HS-5 (cell line): ENCODE data around the gene STEEP1.

Experiments used
- DNase-seq: peaks from one replicate; pipeline ENCODE4 v3.0.0-alpha.2; 2012; ENCODE audit warnings: low read depth

Gene STEEP1

DNA sequence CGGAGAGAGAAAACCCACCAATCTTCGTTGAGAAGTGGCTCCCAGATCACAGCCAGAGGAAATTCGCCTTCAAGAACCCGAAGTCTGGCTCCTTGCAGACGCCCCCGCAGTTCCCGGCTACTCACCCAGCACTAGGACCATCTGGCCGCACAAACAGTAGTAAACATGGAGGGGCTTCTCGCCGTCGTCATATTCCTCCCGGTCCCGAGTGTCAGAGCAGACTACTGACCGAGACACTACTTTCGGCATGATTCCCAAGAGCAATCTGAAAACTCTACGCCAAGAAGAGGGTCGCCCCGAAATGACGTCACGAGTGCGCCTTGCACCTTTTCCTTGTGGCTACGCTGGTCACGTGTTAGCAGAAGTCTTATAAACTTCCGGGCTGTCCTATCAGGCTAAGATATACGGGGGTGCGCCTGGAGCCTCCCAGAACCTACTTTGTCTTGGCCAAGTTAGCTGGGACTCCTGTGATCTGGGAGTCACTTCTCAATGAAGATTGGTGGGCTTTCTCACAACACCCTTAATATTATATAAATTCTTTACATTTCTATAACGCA is at the start of gene STEEP1:
Gene STEEP1 (minus strand): TSS at position 303 of the 557 bp plus-strand sequence. CDS start 54 bp downstream, at position 249.
- peak; percentile 67 for DNase-seq

DNA sequence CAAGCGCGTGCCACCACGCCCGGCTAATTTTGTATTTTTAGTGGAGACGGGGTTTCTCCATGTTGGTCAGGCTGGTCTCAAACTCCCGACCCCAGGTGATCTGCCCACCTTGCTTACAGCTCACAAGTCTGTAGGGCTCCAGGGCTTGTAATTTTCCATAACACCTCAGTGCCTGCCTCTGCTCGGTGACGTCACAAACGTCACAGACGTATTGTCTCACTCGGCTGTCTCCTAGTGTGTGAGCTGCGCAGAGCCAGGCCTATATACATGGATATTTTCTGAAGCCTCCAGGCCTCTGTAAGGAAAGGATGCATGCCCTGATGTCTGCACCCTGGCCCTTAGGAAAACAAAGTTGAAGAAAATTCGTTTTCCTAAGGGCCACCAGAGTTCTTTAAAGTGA is 49.6 kb upstream of the STEEP1 start:
- DNase-seq = no peak

DNA sequence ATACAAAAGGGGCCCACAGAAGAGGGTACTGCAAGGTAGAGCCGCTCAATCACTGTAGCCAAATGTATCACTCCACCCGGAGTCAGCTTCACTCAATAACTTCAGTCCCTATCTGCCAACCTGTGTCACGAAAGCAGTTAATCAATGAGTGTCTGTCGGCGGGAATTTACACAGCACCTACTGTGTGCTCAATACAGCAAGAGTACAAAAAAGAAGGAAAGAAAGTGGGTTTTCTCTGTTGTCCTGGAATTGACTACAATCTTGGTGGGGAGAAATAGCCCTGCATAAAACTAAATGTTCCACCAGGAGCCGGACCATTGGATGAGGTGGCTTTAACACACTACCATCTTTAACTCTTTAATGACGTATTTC is 41.8 kb upstream of the STEEP1 start:
- no peak for DNase-seq

DNA sequence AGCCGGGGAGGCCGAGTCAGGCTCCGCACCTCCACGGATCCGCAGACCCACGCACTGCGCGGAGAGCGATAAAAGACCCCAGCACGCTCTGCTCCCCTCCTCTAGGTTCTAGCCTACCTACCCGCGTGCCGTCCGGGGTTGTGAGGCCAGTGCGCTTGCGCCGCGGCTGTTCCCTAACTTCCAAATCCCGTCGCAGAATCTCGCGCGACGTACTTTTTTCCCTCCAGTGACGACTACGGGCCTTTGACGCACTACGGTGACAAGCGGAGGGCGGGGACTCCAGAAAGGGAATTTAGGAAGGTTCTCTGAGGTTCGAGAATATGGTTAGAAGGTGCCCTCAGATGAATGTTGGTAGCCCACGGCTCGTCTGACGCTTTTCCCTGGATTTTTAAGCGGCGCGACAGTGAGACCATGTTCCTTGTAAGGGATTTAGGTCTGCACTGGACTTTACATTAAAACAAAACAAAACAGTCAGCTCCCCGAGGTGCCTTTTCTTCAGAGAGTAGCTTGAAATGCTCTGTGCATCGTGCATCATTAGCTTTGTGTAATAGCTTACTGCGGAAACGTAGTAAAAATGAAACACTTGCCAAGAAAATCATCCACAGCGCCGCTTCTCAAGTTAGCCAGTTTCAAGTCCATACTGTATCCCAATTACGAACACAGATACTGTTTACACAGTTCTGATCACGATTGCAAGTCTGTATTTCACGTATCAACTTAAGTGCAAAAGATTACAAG is 41.2 kb upstream of the STEEP1 start, which contains the start of gene NKRF:
Gene NKRF (minus strand): TSS at position 145 of the 738 bp plus-strand sequence.
- DNase-seq = peak; percentile 68

DNA sequence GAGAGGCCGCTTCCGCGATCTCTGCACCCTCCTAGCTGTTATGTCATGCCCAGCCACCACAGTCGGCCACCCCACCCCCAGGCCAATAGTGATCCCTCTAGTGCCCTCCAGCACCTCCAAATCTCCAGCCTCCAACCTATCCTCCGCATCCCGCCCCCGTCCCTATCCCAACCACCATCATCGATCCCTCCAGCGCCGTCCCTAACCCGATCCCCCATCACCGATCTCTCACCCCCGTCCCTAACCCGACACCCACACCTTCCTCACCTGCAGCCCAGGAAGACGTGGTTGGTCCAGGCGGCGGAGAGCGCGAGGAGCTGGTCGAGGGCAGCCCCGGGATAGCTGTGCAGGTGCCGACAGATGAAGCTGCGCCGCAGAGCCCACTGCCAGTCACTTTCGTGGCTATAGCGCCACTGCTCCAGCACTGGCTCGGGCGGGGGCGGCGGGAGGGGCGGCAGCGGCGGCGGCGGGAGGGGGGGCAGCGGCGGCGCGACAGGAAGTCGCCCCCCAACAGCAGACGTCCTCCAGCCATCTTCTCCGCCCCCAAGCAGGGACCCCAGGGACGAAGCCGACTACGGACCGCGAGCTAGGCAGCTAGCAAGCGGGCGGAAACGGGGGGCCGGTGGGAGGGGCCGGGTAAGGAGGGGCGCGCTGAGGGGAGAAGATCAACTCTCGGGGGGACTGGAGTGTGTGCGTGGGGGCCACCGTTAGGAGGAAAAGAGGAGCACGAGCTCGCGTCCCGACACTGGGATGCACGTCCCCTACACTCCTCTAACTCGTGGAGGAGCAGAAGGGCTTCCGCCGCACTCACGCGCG is 40.5 kb upstream of the STEEP1 start:
- no peak for DNase-seq

DNA sequence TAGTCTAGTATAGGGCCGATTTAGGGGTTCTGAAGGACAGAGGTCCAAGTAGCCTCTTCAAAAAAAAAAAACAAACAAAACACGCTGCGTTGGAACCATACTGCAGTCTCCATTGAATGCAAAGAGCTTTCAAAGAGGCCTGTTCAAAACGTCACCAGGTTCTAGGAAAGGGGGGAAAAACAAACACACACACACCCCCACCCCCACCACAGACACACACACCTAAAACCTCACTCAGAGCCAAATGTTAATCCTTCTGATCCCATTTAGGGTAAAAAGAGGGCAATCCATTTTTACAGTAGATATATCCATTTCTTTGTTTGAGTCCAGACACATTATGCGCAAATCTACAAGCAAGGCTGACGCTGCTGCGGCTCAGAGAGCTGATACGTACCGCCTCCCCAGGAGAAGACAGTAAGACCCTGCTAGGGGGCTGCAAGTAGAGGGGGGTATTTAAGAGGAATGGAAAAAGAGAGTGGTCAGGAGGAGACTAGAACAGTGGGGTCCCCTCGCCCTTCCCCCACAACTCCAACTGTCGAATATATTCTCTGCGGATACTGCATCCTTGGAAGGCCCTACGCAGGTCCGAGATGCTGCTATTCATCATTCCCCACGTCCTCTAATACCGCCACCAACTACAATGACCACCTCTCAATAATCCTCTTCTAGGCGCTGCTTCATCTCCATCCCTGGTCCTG is 39.7 kb upstream of the STEEP1 start:
- DNase-seq = no peak

DNA sequence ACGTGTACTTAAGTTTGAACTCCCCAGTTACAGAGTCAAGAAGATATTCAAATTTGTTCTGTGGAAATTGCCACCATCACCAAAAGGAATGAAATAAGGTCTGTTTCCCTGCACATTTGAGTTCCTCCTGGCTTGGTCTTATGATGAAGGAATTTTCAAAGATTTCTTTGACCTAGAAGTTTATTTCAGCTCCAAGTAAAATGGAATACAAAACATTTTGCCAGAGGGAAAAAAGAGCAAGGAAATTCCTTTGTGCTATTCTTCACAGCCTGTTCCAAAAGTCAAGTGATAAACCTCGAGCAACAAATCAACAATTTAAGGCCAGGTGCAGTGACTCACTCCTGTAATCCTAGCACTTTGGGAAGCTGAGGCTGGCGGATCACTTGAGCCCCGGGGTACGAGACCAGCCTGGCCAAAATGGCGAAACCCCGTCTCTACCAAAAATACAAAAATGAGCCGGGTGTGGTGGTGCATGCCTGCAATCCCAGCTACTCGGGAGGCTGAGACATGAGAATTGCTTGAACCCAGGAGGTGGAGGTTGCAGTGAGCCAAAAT is 37.6 kb upstream of the STEEP1 start:
- no peak for DNase-seq

DNA sequence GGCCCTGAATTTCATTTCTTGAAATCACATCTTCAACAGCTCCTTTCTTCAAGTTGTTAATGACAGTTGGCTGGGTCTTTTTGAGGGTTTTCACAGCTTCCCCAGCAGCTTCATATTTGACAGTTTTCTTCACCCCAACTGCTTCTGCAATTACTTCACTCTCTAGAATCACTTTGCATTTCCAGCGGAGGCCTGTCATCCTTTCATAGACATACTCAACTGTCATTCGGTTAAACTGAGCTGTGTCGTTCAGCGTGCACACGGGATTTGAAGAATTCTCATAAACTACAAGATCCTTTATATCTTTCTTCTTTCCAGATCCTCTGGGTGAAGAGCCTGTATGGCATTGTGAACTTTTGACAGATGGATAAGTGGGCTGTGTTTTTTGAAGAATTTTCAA is 24.6 kb upstream of the STEEP1 start:
- no peak for DNase-seq

DNA sequence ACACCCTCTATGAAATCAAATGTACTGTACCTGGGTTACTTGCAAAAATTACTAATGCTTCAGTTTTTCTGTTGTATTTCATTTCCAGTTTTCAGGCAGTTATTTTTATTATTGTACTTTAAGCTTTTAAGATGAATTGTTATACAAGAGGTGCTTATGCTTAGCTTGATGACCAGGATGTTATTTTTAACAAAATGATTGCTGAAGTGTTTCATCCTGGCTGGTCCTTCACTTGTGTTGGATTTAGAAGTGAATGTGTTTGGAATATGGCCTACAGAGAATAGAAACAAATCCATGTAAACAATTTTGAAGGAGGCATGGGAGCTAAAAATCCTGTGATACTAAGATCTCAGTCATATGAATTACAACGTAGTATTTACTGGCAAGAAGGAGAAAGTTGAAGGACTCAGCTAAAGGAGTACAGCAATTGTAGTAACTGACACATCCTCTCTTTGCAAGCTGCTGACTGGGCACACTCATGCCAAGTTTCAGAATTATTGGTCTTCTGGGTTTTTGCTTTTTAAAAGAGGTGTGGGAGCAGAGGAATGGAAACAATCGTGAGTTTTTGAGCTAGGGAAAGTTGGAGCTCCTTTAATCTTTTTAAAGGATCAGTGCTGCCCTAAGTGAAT is 18.3 kb upstream of the STEEP1 start:
- no peak for DNase-seq

DNA sequence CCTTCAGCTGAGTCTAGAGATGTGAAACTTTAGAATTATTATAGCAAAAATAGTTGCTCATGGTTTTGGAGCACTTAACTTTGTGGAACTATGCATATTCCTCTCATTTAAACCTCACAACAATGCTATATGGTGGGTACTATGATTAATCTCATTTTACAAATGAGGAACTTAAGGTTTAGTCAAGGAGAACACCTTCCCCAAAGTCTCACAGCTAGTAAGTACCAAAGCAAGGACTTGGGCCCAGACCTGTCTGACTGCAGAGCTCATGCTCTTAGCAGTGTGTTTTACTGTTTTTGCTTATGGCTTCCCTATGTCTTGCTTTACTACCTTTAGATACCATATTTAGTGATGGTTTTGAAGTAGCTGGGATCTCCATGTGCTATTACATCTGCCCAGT is 14.2 kb upstream of the STEEP1 start:
- DNase-seq = no peak

DNA sequence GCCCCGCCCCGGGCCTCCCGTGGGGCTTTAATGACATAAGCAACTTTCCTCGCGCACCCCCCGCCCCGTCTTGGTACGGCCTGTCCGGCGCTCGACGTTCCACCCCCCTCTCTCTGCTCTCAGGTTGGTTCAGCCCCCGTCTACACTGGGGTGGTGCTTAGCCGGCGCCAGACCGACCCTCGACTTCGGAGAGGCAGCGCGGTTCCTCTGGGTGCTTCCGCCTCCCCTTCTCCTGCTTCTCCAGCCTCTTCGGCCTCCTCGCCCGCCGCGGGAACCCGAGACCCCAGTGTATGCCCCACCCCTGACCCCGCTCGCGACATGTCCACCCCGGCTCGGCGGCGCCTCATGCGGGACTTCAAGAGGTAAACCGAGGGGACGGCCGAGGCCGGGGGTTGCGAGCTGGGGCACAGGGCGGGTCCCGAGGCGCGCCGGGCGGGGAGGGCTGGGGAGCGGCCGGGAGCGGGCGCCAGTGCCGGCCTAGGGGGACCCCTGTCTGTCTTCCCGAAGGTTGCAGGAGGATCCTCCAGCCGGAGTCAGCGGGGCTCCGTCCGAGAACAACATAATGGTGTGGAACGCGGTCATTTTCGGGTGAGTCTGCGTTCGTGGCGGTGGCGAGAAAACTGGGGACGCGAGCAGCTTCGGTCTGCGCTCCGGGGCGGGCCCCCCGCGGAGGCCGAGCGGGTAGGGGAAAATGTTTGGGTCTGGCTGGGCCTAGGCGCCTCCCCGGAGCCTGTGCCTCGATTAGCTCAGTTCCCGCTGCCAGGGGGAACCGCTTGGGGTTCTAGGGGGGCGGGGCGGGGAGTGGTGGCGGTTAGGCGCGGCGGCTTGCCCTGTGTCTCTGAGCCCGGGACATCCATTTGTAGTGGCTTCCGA is 9.4 kb upstream of the STEEP1 start, which contains the start of gene UBE2A:
Gene UBE2A (plus strand): TSS at position 170 of the 873 bp plus-strand sequence. CDS start 149 bp downstream, at position 319.
- peak; percentile 32 for DNase-seq

DNA sequence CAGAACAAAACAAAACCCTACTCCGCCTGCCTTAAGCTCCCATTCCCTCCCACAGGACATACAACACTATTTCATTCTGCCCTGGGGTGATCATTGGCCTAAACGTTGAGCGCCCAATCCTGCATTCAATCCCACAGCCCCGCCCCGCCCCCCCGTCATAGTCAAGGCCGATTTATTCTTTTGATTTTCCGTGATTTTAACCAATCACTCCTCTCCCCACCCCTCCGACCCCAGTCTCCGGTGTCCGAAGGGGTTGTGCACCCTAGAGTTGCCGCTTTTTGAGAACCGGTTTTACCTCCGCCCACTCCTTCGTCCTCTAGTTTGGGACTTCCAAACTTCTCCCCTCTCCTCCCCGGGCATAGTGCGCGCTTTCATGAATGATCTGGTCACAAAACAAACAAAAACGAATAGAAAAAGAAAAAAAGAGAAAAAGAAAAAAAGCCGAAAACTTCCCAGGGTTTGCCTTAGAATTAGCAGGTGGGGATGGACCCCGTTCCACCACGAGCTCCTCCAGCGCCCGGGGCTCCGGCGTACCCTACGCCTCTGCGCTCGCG is 8.7 kb upstream of the STEEP1 start:
- DNase-seq = peak; percentile 4

DNA sequence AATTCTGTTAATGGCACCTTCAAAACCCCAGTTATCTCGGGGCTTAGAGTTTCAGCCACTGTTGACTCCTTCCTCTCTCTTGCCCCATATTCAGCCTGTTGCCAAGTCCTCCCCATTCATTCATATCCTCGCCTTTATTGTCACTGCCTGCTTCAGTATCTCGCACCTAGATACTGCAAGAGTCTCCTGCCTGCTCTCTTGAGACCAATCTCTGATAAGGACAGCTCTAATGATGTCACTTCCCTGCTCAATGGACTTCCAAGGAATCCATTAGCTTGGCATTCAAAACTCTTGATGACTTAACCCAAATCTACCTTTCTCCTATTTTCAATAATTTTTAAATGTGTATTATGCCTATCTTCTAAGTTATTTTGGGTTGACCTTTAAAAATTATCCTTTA is 8.0 kb upstream of the STEEP1 start:
- DNase-seq = no peak

DNA sequence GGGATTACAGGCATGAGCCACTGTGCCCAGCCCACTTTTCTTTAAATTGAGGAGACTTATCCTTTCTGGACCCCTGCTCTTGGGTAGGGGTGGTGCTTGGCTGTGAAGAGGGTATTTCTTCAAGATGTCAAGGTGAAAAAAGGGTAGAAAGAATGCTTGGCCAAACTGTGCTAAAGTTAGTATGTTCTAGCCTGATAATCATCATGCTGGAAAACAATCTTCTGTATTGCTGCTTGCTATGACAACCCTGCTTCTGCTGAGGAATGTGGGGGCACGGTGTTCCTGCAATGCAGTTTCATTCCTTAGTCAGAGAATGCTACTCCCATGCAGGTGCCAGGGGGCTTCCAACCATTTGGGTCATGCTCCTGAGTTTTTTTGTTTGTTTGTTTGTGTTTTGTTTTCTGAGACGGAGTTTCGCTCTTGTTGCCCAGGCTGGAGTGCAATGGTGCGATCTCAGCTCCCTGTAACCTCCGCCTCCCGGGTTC is 5.2 kb upstream of the STEEP1 start:
- DNase-seq = no peak

DNA sequence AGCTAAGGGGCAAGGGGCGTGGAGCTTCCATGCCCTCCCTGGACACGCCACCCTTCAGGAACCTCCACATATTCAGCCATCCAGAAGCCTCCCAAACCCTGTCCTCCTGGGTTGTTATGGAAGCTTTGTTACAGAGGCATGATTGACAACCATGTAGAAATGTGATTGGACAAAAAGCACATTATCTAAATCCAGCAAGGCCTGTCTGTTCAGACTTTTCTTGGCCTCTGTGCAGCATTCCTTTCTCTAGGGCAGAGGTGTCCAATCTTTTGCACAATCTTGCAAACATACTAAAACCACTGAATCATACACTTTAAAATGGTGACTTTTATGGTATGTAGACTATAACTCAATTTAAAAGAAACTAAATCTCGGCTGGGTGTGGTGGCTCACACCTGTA is 12.7 kb downstream of the STEEP1 start:
- no peak for DNase-seq

DNA sequence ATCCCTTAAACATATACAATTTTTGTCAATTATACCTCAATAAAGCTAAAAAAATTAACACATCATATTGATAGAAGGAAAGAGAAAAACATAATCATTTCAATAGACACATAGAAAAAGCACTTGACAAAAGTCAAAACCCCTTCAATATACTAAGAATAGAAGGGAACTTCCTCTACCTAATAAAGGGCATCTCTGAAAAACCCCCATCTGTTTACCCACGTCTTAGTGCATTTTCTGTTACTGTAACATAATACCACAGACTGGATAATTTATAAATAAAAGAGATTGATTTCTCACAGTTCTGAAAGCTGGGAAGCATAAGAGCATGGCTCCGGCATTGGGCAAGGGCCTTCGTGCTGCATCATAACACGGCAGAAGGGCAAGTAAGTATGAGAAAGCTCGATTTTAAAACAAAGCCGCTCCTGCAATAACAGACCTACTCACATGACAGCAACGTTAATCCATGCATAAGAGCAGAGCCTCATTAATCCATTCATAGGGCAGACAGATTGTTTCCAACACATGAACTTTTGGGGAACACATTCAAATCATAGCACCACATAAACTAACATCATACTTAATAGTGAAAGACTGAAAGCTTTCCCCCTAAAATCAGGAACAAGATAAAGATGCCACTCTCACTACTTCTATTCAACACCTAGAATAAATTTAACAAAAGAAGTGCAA is 15.7 kb downstream of the STEEP1 start:
- no peak for DNase-seq

DNA sequence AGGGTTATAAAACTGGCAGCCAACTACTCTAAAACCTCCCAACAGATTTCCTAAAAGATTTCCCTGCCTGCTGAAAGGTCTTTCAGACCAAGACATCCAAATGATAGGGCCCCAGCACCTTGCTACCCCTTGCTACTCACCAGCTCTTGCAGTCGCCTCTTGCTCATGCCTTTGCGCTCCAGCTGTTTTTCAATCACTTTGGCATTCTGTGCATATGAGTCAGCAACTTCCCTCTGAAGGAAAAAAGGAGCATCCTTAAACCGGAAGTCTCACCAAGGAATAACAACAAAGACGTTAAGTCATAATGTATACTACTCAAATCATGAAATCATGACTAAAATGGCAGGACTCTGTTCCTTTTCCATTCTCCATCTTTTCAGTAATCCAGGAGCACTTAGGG is 24.0 kb downstream of the STEEP1 start:
- DNase-seq = peak; percentile 67

DNA sequence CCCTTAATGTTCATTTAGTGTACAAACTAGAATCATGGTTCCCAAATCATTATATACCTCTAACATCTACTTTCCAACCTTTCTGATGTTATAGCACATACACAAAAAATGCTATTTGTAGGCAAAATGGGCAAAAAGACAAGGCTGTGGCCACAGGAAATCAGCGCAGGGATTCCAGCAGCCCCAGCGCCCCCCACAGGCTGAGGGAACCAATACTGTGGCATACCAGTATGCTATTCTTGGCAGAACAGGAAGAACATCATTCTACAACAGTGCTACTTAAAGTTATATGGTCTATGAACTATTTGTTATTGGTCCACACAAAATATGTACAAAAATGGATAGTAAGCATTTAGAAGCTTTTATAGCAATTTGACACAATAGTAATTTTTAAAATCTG is 25.3 kb downstream of the STEEP1 start:
- DNase-seq = no peak

DNA sequence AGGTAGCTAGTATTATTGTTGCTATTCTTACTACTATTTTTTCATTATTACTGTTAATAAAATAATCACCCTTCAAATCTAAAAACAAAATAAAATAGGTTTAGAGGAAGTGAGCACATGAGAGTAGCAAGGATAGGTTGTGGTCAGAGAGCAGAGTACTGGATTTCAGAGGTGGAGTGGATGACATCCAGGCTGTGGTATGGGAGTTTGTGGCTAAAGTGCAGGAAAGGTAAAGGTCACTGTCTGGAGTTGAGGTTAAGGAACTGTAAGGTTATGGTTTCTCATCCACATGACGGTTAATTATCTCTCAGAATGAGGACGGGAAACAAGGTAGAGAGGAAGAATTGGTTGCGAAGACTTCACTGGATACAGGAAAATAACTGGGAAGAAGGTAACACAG is 27.7 kb downstream of the STEEP1 start:
- DNase-seq = no peak
